GM12891 (cell line): ENCODE results near the gene LUZP2.

Experiments used
- POLR2AphosphoS5 ChIP-seq: IDR thresholded peaks from 2 replicates; pipeline ENCODE4 v1.6.1; 2011; ENCODE audit warnings: low read depth, low read length, control low read depth
- SPI1 ChIP-seq: IDR thresholded peaks from 2 replicates; pipeline ENCODE4 v1.6.1; 2011; ENCODE audit warnings: low read depth, low read length, control low read depth
- TAF1 ChIP-seq: IDR thresholded peaks from 2 replicates; pipeline ENCODE4 v1.6.1; 2011; ENCODE audit warnings: low read depth, low read length, control low read depth

DNA sequence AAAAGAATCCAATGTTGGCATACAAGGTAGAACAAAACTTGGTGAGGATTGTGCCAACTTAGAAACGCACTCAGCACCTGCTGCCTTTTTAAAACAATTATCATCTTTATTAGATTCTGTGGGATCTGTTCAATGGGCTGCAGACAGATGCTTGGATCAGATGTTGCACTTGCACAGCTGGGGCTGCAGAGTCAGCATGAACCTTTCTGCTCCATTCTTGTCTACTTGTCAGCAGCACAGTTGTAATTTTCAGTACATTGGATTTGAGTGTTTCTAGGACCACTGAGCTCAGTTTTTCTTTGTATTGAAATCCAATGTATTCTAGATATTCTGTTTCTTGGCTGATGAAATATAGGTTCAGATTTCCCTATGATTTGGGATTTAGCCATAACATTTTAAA, 164.5 kb downstream of the LUZP2 start:
- TF ChIP-seq POLR2AphosphoS5 (no peak), SPI1 (no peak), TAF1 (no peak)
